Right renal pelvis (tissue), 4 donors: ENCODE measurements around the gene OVCA2. TPM values are rescaled to one million over a fixed set of nuclear protein-coding genes. Genes with fewer than 3 reads are reported as not detected.

ENCODE experiments used
- DNase-seq, 4 donors: peaks; one replicate each; pipeline ENCODE4 v3.0.0-alpha.2; 2013; ENCODE audit warnings: low read depth in 4 of 4, low spot score in 3 of 4, missing footprints in 1 of 4
- polyA plus RNA-seq, 4 donors: library from polyadenylated mRNA; unstranded; fragments of 120-200 nt; gene quantifications; one replicate each; pipeline ENCODE4 v1.2.1, GENCODE V29; 2013; ENCODE audit not compliant: insufficient read length in 4 of 4

OVCA2 gene
- polyA plus RNA-seq: 10 to 100 TPM in 3 of 4 donors, 1 to 10 TPM in 1; 8.0 to 18.0 (median 13.7) TPM

DNA sequence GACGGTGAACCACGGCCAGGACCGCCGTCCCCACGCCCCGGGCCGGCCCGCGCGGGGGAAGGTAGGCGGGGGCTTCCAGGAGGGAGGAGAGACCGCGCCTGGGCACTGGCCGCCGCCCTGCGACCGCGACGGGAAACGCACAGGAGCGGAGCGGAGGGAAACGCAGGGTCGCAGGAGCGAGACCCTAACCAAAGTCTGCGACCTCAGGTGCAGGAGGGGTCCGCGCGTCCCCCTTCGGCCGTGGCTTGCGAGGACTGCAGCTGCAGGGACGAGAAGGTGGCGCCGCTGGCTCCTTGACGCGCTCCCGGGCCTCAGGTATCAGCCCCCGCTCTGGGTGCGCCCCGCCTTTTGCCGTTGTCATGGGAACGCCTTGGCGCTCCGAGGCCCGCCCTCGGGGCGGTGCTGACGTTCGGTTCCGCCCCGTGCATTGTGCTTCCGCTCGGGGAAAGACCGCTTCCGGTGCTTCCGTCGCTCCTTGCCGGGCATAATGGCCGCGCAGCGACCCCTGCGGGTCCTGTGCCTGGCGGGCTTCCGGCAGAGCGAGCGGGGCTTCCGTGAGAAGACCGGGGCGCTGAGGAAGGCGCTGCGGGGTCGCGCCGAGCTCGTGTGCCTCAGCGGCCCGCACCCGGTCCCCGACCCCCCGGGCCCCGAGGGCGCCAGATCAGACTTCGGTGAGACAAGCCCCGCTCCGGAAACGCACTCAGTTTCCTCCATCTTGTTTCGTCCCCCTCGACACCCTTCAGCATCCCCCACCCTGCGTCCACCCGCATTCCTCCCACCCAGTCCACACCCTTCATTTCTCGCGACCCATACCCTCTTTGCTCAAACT lies at the start of gene OVCA2:
OVCA2 (plus strand) TSS at position 462 of the 829 bp plus-strand sequence; CDS start at position 488, 26 bp downstream.
- DNase-seq: peak; percentile 93 to 97 (median 93)

DNA sequence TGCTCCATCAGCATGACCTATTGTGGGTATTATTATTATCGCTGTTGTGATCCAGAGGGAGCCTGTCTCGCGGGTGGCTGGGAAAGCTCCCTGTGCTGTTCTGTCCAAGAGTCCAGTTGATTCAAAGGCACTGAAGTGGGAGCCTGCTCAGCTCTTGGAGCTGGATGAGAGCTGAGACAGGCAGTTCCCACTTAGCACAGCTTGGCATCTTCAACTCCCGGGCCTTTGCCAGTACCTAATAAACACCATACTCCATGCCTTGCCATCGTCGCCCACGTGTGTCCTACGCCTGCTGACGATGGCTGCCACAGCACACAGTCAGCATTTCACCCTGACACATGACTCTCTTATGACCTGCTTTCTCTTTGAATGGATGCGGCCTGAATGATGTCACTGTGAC lies 49.3 kb upstream of the OVCA2 start:
- no peak for DNase-seq

GRCh38 chr17:1994707-1995106 lies 47.1 kb upstream of the OVCA2 start:
- no peak for DNase-seq

DNA sequence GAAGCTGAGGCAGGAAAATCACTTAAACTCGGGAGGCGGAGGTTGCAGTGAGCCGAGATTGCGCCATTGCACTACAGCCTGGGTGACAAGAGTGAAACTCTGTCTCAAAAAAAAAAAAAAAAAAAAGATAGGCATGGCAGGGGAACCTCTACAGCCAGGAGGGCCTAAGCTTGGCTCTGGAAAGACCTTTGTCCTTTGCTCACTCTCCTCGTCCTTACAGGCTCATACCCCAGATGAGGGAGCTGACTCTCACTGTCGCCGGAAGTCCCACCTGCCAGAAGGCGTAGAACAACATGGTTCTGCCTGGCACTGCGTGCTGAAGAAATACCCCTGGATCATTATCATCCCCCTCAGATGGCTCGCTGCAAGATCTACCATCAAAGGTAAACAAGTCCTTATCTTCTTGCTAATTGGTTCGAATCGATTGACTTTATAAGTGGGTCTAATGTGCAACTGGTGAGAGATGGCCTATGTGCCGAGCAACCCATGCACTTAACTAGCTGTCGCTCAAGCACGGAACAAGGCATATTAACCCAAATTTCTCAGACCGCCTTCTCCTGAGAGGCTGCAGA lies 46.4 kb upstream of the OVCA2 start:
- no peak for DNase-seq

DNA sequence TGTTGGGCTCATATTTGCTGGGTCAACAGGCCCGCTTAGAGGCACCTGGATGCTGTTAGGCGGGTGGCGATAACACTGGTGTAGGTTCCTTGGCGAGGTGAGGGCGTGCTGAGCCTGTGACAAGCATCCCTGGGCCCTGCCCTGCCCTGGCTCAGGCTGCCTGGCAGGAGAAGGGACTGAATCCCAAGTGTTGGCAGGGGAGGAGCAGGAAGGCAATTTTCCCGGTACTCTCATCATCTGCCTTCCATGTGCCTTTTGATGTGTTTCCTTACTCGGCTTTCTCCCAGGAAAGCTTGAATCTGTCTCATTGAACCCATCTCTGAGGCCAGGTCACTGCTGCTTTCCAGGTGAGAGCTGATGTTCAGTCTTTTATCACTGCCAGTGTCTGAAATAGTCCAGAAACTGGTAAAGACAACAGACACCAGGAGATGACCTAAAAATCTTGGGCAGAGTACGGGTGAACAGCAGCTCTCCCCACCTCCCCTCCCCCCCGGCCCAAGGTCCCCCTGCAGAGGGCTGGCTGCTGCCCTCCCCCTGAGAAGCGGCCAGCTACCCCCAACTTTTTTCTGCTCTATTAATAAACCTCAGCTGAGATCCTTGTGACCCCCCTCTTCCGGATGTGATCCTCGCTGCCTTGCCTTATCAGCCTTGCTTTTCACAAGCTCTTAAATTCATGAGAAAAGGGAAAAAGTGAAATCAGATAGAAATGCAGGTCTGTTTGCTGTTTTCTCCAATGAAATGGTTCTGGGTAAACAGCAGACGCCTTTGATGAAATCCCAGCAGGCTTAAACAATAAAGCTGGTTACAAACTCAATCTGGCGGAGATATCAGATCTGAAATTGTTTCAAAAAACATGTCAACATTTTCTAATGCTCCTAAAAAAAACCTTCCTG lies 45.7 kb upstream of the OVCA2 start:
- no peak for DNase-seq

- no peak for DNase-seq
Measured at GRCh38 chr17:1996800-1997288, 45.0 kb upstream of the OVCA2 start.

- peak in 1 of 4 donors; percentile 34 for DNase-seq
Measured at GRCh38 chr17:1997289-1997926, 44.4 kb upstream of the OVCA2 start.

DNA sequence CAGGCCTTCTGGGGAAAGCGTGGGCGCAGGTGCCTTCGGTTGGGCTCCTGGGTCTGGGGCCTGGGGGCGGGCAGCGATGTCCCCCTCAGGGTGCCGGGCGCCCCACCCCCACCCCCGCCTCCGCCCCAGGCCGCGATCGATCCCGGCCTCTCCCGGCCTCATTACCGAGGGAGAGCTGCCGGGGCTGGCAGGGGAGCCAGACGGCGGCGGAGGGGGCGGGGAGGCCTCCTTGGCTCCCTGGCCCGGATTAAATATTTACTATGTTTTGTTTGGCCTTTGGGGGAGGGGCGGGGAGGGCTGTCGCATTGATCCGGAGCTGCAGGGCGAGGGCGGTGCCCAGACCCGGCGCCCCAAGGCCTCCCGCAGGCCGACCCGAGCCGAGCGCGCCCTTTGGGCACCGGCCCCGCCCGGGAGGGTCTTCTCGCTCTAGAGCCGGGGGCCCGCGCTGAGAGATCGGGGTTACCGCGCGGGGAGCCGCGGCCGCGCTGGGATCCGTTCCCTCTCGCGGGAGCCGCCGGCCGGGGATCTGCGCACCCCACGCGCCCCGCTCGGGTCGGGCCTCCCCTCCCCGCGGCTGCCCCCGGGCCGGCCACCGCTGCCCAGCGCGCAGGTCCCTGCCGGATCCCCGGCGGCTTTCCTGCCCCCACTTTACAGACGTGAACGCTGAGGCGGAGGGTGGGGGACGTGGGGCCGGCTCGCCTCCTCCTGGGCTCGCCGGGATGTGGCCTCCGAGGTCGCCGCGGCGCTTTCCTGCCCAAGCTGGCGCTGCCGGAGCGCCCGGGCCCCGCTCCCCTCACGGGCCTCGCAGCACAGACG lies 43.7 kb upstream of the OVCA2 start:
- no peak for DNase-seq

- peak in 1 of 4 donors; percentile 36 for DNase-seq
Measured at GRCh38 chr17:1999557-2000251, 42.1 kb upstream of the OVCA2 start.

GRCh38 chr17:2002767-2003329 lies 39.0 kb upstream of the OVCA2 start:
- no peak for DNase-seq

- DNase-seq: no peak
Measured at GRCh38 chr17:2003525-2003924, 38.3 kb upstream of the OVCA2 start.

- no peak for DNase-seq
Measured at GRCh38 chr17:2004435-2004952, 37.3 kb upstream of the OVCA2 start.

DNA sequence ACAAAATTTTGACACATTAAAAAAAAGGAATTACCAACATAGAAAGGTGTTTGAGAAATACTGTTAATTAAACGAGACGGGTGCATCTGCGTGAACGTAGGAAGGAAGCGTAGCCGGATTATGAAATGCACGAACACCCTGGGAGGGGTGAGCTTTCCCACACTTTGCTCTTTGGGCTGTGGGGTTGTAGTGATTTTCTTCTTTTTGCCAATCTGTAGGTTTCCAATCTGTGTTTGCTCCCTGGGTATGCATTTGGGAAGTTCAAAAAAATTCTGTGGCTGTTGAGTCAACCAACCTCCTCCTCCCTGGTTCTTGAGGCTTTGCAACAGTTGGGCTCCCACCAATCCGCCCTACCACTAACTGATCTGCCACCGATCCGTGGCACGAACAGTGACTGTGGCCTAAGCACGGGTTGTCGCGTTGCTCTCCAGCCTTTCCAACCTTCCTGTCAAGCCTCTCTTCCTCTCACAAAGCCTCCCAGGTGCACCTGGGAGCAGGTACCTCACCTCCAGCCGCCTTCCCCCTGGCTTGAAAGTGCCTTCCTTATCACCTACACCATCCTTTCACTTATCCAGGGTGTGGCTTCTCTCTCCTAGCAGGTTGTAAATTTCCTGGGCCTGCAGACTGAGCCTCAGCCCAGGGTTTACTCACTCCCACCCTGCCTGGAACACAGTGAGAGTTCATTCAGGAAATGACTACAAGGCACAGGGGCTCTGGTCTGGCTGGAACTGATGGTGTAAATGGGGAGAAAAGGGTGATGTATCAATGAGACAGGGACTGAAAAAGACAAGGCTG lies 33.3 kb upstream of the OVCA2 start:
- no peak for DNase-seq

DNA sequence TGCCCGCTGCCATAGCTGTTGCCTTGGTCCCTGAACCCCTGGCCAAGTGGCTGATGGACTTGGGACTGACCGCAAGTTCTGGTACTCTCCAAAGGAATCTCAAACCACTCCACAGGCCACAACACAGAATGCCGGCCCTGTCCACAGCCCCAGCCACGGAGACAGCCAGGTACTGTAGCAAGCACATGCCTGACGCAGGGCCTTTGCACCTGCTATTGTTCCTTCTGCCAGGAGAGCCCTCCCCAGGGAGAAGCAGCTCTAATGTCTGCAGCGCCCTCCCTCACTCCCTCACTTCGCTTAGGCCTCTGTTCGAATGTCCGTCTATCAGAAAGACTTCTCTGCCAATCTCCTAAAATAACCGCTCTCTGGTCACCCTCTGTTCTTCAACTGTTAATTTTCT lies 32.1 kb upstream of the OVCA2 start:
- DNase-seq: no peak

GRCh38 chr17:2011411-2012371 lies 30.1 kb upstream of the OVCA2 start:
- DNase-seq: no peak

GRCh38 chr17:2012499-2012898 lies 29.3 kb upstream of the OVCA2 start:
- DNase-seq: no peak
